Measurements from ENCODE around the gene CRABP1.

The CRABP1 gene

DNA sequence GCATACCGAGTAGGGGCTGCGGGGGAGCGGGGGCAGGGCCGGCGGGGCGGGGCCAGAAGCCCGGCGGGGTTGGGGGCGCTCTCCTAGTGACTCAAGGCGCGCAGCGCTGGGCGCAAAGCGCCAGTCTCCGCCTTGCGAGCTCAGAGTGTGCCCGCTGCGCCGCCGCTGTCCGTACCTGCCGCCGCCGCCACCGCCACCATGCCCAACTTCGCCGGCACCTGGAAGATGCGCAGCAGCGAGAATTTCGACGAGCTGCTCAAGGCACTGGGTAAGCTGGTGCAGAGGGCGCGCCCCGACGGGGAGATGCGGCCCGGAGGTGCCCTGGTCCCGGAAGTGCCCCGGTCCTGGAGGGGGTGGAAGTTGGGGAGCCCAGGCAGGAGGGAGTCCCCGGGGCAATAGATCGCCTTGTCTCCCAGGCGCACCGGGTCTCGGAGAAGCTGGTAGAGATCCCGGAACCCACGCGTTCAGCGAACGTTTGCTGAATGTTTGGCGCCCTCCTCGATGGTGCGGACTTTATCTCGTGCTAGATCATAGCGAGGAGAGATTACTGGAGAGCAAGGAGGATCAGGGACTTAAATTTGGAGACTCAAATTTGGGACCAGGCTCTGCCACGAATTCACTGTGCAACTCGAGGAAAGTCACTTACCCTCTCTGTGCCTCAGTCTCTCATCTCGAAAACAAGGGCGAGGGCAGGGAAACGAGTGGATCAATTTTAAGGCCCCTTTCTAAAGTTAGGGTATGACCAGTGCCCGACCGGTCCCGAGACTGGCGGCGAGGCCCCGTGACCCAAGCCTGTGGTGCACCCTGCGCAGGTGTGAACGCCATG is at the start of gene CRABP1:
Gene CRABP1 (plus strand): TSS at position 123 of the 826 bp plus-strand sequence. CDS start 76 bp downstream, at position 199.
- no peak for DNase-seq (ENCODE audit: low read depth in 2 of 2)

GRCh38 chr15:78291052-78291451 is 49.1 kb upstream of the CRABP1 start:
- no peak for DNase-seq (ENCODE audit: low read depth in 2 of 2)

- no peak for DNase-seq (ENCODE audit: low read depth in 2 of 2)
These were observed 48.5 kb upstream of the CRABP1 start for GRCh38 chr15:78291698-78292097.

DNA sequence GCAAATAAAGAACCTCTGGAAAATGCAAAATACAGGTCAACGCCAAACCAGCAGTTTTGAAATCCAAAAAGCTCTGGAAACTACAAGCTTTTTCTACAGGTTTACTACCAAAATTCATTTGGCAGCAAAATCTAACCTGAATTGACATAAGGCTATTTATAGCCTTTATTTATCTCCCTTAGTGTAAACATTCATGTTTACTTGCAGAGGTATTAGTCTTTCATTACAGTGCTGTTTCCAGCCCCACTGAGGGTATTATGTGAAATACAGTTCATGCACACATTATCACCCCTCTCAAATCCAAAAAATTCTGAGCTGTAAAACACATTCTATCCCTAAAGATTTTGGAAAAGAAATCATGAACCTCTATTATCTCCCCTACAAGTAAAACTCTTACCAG is 47.9 kb upstream of the CRABP1 start:
- DNase-seq (ENCODE audit: low read depth in 2 of 2) = no peak

DNA sequence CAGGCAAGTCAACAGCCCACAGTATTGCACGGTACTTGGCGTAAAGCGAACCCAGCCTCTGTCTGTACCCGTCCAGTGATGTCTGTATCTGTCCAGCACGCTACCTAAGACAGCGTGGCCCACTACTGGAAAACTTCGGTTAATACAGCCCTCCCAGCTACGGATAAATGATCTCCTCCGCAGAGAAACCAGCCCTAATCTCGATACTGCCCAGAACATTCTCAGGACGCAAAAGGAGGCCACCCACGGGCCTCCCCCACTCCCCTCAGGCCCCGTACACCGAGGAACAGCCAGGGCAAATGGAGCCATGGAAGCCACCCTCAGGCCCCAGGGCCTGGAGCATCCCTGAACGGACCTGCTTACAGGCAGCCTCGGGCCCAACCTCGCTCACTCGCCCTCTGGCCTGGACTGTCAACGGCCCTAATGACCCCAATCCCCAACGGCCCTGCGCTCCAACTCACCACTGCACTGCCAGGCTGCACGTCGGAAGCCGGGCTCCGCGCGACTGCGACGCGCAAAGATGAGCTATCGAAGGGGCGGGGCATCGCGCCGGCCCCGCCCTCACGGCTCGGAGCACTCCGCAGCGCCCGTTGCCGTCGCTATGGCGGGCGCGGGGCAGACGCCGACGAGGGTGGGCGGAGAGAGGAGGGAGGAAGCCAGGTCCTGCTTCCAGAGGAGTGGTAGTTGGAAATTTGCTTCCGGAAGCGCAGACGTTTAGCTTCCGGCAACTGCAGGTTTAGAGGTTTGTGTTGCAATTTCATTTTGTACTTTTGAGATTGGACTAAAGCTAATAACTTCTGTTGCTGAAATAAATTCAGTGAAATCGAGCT is 40.8 kb upstream of the CRABP1 start, which contains the start of gene SKIC8:
Gene SKIC8 (minus strand): TSS at position 509 of the 830 bp plus-strand sequence. CDS start 3,923 bp downstream, outside the sequence.
- DNase-seq (ENCODE audit: low read depth in 2 of 2) = peak; percentile 76 to 78

GRCh38 chr15:78301326-78301725 is 38.8 kb upstream of the CRABP1 start:
- DNase-seq (ENCODE audit: low read depth in 2 of 2) = no peak

GRCh38 chr15:78301828-78302227 is 38.3 kb upstream of the CRABP1 start:
- no peak for DNase-seq (ENCODE audit: low read depth in 2 of 2)

DNA sequence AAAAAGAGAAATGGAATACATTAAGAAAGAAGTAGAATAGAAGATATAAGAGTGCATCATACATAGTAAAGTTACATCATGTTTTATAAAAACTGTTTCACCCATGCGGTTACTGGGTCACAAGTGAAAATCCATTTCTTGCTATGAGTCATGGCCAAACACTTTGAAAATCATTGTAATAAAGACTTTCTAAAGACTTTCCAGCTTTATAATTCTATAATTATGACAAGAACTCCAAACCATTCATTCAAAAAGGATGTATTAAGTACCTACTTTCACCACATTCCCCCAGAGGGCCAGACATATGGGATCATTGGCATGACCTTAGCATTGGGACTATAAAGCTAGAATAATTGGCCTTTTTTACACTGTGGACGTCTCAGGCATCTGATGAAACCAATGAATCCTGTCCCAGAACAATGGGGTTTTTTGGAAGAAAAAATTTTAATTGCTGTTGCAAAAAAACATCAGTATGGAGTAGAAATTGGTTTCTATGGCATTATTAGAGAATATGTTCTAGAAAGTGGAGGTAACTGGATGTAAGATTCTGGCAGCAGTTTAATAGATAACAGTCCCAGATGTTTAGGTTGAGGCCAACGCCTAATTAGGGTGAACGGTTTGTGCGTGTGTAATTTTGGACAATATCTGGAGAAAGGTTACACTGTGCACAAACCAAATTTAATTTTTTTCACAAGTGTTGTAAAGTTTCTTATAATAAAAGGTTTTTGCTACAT is 37.4 kb upstream of the CRABP1 start:
- DNase-seq (ENCODE audit: low read depth in 2 of 2) = no peak

DNA sequence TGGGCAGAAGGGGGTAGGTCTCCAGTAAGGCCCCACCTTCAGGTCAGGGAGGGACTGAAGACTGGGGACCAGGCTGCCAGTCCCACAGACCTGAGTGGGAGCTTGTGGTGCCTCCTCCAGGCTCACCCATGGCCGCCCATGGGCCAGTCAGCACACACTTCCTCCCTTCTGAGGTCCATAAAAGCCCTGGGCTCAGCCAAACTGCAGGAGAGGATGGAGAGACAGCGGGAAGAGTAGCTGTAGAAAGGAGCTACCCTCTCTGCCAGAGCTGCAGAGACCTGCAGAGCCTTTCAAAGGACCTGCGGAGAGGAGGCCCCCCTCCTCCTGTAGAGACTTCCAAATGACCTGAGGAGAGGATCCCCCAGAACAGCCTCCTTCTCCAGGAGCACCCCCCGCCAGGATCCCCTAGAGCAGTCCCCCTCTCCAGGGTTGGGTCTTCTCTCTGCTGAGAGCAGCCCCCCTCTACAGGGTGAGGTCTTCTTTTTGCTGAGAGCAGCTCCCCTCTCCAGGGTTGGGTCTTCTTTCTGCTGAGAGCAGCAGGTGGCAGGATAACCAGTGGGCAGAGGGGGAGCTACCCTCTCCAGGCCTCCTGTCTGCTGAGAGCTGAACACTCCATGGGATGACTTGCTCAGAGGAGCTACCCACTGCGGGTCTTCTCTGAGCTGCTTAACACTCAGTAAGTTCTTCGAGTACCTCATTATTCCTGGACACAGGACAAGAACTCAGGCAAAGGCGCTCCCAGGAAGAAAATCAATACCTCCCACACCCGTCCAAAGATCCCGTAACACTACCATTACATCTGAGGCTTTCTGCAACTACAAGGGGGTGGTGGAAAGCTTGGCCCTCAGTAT is 35.7 kb upstream of the CRABP1 start:
- no peak for DNase-seq (ENCODE audit: low read depth in 2 of 2)

DNA sequence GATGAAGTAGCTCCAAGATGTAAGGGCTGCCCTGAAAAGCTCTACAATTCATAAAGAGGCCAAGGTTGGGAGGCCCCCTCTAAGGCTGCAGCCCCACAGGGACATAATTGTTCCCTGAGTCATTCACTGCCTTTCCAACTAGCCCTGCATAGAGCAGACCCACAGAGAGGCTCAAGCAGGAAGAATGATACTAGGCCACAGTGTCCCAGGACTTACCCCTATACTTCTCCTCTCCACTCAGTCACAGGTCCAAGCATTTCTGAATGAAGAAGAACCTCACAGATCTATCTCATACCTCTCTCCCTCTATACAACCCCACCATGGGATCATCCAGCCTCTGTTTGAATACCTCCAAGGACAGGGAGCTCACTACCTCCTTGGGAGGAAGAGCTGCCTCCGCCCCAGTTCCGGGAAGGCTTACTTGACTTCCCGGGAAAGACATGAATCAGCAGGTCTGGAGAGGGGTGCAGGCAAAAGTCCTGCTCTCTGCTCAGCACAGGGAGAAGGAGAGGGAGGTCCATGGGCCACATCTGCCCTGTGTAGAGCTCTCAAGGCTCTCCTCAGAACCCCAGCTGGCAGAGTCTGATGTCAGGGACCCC is 33.9 kb upstream of the CRABP1 start:
- no peak for DNase-seq (ENCODE audit: low read depth in 2 of 2)

- DNase-seq (ENCODE audit: low read depth in 2 of 2) = no peak
These were observed 32.2 kb upstream of the CRABP1 start for GRCh38 chr15:78307976-78308375.

GRCh38 chr15:78308422-78309032 is 31.6 kb upstream of the CRABP1 start:
- peak in 1 of 2 donors; percentile 6 for DNase-seq (ENCODE audit: low read depth in 2 of 2)

GRCh38 chr15:78311292-78311691 is 28.9 kb upstream of the CRABP1 start:
- no peak for DNase-seq (ENCODE audit: low read depth in 2 of 2)

DNA sequence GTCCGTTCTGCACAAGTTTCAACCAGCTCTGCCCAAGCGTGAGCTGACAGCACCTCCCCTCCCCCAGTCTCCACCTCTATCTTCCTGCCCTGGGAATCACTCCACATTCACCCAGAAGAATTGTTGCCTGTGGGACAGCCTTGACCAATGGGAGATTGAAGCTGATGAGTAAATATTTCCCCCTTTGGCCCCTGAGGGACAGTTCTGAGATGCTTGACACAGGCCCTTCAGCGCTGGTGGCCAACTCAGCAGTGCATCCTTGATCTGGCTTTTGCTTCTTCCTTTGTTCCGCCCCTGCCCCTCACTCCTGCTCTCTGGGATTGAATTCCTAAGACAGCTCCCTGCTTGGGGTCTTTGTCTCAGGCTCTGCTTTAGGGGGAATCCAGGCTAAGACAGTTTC is 27.6 kb upstream of the CRABP1 start:
- no peak for DNase-seq (ENCODE audit: low read depth in 2 of 2)

- no peak for DNase-seq (ENCODE audit: low read depth in 2 of 2)
These were observed 27.2 kb upstream of the CRABP1 start for GRCh38 chr15:78312957-78313356.

DNA sequence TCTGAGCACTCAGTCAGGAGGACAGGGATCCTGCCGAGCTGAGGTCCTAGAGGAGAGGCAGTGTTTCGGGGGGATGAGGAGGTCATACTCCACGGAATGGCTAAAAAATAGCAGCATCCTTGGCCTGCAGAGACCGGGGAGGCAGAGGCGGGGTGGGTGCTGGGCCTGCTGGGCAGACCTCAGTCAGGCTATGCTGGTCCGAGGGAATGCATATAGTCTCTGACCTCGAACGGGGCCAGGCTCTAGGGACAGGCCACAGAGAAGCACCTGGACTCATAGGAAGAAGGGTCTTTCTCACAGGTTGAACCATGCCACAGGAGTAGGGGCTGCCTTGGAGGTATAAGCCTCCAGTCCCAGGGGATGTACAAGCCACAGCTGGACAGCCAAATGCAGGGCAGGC is 26.8 kb upstream of the CRABP1 start:
- DNase-seq (ENCODE audit: low read depth in 2 of 2) = no peak

- no peak for DNase-seq (ENCODE audit: low read depth in 2 of 2)
These were observed 26.0 kb upstream of the CRABP1 start for GRCh38 chr15:78314181-78314581.

- no peak for DNase-seq (ENCODE audit: low read depth in 2 of 2)
These were observed 24.4 kb upstream of the CRABP1 start for GRCh38 chr15:78315686-78316282.

DNA sequence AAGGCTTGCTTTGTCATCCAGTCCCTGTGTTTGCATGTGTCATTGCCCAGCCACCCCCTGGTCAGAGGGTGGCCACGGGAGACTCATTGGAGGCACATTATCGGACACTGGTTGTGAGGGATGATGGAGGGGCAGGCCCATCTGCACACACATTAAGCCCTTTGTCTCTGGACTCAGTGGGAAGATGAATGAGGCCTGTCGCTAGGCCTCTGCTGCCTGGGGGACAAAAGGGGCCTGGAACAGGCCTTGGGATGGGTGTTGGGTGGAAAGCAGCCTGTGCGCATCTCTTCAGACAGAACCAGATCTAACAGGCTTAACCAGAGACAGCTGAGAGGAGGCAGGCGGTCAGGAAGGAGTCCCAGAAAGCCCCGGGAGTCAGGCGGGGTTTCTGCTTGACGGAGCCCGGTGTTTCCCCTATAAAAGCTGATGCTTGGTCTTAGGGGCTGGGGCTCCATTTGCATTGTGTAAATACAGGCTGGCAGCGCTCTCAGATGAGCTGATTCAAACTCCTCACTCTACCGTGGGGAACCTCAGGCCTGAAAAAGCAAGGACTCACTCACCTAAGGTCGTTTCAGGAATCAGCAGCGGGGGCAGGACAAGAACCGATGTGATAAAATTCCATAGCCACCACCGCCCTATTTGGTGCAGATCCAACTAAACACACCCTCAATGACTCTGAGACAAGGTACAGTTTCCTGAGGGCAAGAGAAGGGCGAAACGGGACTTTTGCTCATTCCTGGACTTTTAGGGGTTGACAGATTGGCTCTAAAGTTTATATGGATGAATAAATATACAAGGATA is 23.7 kb upstream of the CRABP1 start:
- DNase-seq (ENCODE audit: low read depth in 2 of 2) = no peak
